Astrocyte (in vitro differentiated cells and primary cell): ENCODE data around the gene IL6ST. TPM values are rescaled to one million over a fixed set of nuclear protein-coding genes. Genes with fewer than 3 reads are reported as not detected.

Experiments used
- DNase-seq: peaks from one replicate; pipeline ENCODE4 v3.0.0-alpha.2; 2010; ENCODE audit warnings: low read depth
- FAIRE-seq: peaks from 2 replicates; lab custom pipeline; 2011; peaks lifted over from hg19 to GRCh38; lab: Jason Lieb, UNC
- H2AFZ ChIP-seq: 2 replicates; pipeline ENCODE4 v1.6.0; 2012; ENCODE audit warnings: low read depth, low read length, inconsistent platforms
- H3K27ac ChIP-seq: 2 replicates; pipeline ENCODE4 v1.5.1; 2011; ENCODE audit warnings: low read depth, low read length, inconsistent platforms
- H3K27me3 ChIP-seq: 2 replicates; pipeline ENCODE4 v1.6.0; 2011; ENCODE audit warnings: low read length, inconsistent platforms; ENCODE audit not compliant: insufficient read depth
- H3K36me3 ChIP-seq: 2 replicates; pipeline ENCODE4 v1.5.1; 2011; ENCODE audit warnings: low read length, inconsistent platforms; ENCODE audit not compliant: insufficient read depth
- H3K4me1 ChIP-seq: 2 replicates; pipeline ENCODE4 v1.5.1; 2011; ENCODE audit warnings: low read length, inconsistent platforms; ENCODE audit not compliant: insufficient read depth
- H3K4me2 ChIP-seq: 2 replicates; pipeline ENCODE4 v1.6.0; 2012; ENCODE audit warnings: low read length, inconsistent platforms
- H3K4me3 ChIP-seq: 2 replicates; pipeline ENCODE4 v1.5.1; 2011; ENCODE audit warnings: low read depth, mild to moderate bottlenecking, low read length, inconsistent platforms; ENCODE audit not compliant: insufficient read depth
- H3K79me2 ChIP-seq: 2 replicates; pipeline ENCODE4 v1.6.0; 2012; ENCODE audit warnings: mild to moderate bottlenecking, low read length, inconsistent platforms; ENCODE audit not compliant: insufficient read depth
- H3K9ac ChIP-seq: 2 replicates; pipeline ENCODE4 v1.6.0; 2012; ENCODE audit warnings: mild to moderate bottlenecking, low read length, inconsistent platforms
- H3K9me3 ChIP-seq: 2 replicates; pipeline ENCODE4 v1.5.1; 2012; ENCODE audit warnings: low read depth, mild to moderate bottlenecking, low read length, inconsistent platforms; ENCODE audit not compliant: insufficient read depth
- H4K20me1 ChIP-seq: 2 replicates; pipeline ENCODE4 v1.6.0; 2012; ENCODE audit warnings: low read length, inconsistent platforms; ENCODE audit not compliant: insufficient read depth
- H3K27ac Mint-ChIP-seq: one replicate; pipeline ENCODE4 v1.8.0; 2021; ENCODE audit warnings: mild to moderate bottlenecking, mixed read lengths; ENCODE audit not compliant: unreplicated experiment
- H3K27me3 Mint-ChIP-seq: one replicate; pipeline ENCODE4 v1.8.0; 2021; ENCODE audit warnings: low read depth, mixed read lengths; ENCODE audit not compliant: unreplicated experiment
- H3K36me3 Mint-ChIP-seq: one replicate; pipeline ENCODE4 v1.8.0; 2021; ENCODE audit warnings: low read depth, mixed read lengths; ENCODE audit not compliant: unreplicated experiment
- H3K4me1 Mint-ChIP-seq: one replicate; pipeline ENCODE4 v1.8.0; 2021; ENCODE audit warnings: low read depth, mixed read lengths; ENCODE audit not compliant: unreplicated experiment
- H3K4me3 Mint-ChIP-seq: one replicate; pipeline ENCODE4 v1.8.0; 2021; ENCODE audit warnings: mild to moderate bottlenecking, moderate library complexity, mixed read lengths; ENCODE audit not compliant: unreplicated experiment
- H3K9me3 Mint-ChIP-seq: one replicate; pipeline ENCODE4 v1.8.0; 2021; ENCODE audit warnings: mild to moderate bottlenecking, mixed read lengths; ENCODE audit not compliant: unreplicated experiment
- EZH2 ChIP-seq: IDR thresholded peaks from 2 replicates; pipeline ENCODE4 v1.6.1; 2012; ENCODE audit warnings: mild to moderate bottlenecking, low read length, inconsistent platforms; ENCODE audit not compliant: insufficient read depth
- total RNA-seq: library from RNA; stranded (reverse); gene quantifications from 2 replicates; pipeline ENCODE4 v1.2.1, GENCODE V29; 2021
- TF ChIP-seq, protein P1 (sequence below): IDR thresholded peaks from 2 replicates; pipeline ENCODE4 v1.5.1; 2011; ENCODE audit warnings: low read depth, mild to moderate bottlenecking, inconsistent platforms, low read length, moderate library complexity; ENCODE audit not compliant: insufficient read depth

IL6ST gene
- total RNA-seq, 1 donor from 2014 or later: 158 TPM

GRCh38 chr5:55917402-55918086 lies 77.2 kb downstream of the IL6ST start:
- TF ChIP-seq, protein P1, sequence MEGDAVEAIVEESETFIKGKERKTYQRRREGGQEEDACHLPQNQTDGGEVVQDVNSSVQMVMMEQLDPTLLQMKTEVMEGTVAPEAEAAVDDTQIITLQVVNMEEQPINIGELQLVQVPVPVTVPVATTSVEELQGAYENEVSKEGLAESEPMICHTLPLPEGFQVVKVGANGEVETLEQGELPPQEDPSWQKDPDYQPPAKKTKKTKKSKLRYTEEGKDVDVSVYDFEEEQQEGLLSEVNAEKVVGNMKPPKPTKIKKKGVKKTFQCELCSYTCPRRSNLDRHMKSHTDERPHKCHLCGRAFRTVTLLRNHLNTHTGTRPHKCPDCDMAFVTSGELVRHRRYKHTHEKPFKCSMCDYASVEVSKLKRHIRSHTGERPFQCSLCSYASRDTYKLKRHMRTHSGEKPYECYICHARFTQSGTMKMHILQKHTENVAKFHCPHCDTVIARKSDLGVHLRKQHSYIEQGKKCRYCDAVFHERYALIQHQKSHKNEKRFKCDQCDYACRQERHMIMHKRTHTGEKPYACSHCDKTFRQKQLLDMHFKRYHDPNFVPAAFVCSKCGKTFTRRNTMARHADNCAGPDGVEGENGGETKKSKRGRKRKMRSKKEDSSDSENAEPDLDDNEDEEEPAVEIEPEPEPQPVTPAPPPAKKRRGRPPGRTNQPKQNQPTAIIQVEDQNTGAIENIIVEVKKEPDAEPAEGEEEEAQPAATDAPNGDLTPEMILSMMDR: no peak
- TF ChIP-seq EZH2: no peak
- H3K27ac Mint-ChIP-seq: no peak overlapping the region
- Histone ChIP-seq H2AFZ (no peak overlapping the region), H3K9me3 (no peaks in the 10 kb centered on the region), H3K36me3 (no peaks in the 10 kb centered on the region), H3K9ac (no peak overlapping the region), H3K27me3 (no peaks in the 10 kb centered on the region), H3K4me3 (no peak overlapping the region), H3K4me1 (no peaks in the 10 kb centered on the region), H3K27ac (no peak overlapping the region), H3K79me2 (no peaks in the 10 kb centered on the region), H4K20me1 (no peaks in the 10 kb centered on the region), H3K4me2 (no peak overlapping the region)
- no peak for FAIRE-seq
- peaks cover 3% of the 10 kb centered on the region for H3K27me3 Mint-ChIP-seq
- DNase-seq: no peak
- H3K4me3 Mint-ChIP-seq: no peak overlapping the region
- H3K36me3 Mint-ChIP-seq: peaks cover 2% of the 10 kb centered on the region
- H3K9me3 Mint-ChIP-seq: no peaks in the 10 kb centered on the region
- peaks cover 14% of the 10 kb centered on the region for H3K4me1 Mint-ChIP-seq

DNA sequence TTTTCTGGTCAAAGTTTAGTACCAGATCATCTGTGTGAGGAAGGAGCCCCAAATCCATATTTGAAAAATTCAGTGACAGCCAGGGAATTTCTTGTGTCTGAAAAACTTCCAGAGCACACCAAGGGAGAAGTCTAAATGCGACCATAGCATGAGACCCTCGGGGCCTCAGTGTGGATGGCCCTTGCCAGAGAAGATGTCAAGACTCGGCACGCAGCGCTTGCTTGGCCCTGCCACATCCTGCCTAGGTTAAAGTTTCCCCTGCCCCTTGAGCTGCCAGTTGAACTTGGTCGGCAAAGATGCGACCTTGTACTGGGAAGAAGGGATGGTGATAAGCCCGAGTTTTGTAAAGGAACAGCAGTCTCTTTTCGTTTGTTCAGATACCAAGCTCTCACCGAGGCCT lies 77.8 kb downstream of the IL6ST start:
- Histone ChIP-seq H3K36me3 (no peaks in the 10 kb centered on the region), H2AFZ (no peak overlapping the region)

GRCh38 chr5:55915783-55916182 lies 79.0 kb downstream of the IL6ST start:
- peaks cover 11% of the 10 kb centered on the region for H3K4me1 Mint-ChIP-seq
- H3K27me3 Mint-ChIP-seq: peaks cover 3% of the 10 kb centered on the region

More for the DNA sequence above, 77.8 kb downstream of the IL6ST start:
- H3K27me3 ChIP-seq: no peaks in the 10 kb centered on the region
- H3K4me1 Mint-ChIP-seq: peaks cover 11% of the 10 kb centered on the region
- peaks cover 3% of the 10 kb centered on the region for H3K27me3 Mint-ChIP-seq
- H3K27ac ChIP-seq: no peak overlapping the region
- H3K9me3 ChIP-seq: no peaks in the 10 kb centered on the region
- no peaks in the 10 kb centered on the region for H3K79me2 ChIP-seq
- no peak for FAIRE-seq
- H3K9ac ChIP-seq: no peak overlapping the region
- H3K4me1 ChIP-seq: no peaks in the 10 kb centered on the region
- no peak overlapping the region for H3K4me3 ChIP-seq
- no peaks in the 10 kb centered on the region for H3K9me3 Mint-ChIP-seq
- peaks cover 2% of the 10 kb centered on the region for H3K36me3 Mint-ChIP-seq
- no peak overlapping the region for H3K4me3 Mint-ChIP-seq
- H3K4me2 ChIP-seq: no peak overlapping the region
- no peaks in the 10 kb centered on the region for H4K20me1 ChIP-seq
- H3K27ac Mint-ChIP-seq: no peak overlapping the region
- TF ChIP-seq EZH2: no peak
- TF ChIP-seq, protein P1: no peak
- DNase-seq: no peak

More at GRCh38 chr5:55915783-55916182, 79.0 kb downstream of the IL6ST start:
- Histone ChIP-seq H3K4me3 (no peak overlapping the region), H3K27ac (no peak overlapping the region), H4K20me1 (no peaks in the 10 kb centered on the region), H3K79me2 (no peaks in the 10 kb centered on the region), H3K4me2 (no peak overlapping the region), H2AFZ (no peak overlapping the region), H3K27me3 (no peaks in the 10 kb centered on the region), H3K9ac (no peak overlapping the region), H3K4me1 (no peaks in the 10 kb centered on the region), H3K9me3 (no peaks in the 10 kb centered on the region), H3K36me3 (no peaks in the 10 kb centered on the region)
- FAIRE-seq (no peak), DNase-seq (no peak)
- no peaks in the 10 kb centered on the region for H3K9me3 Mint-ChIP-seq
- H3K36me3 Mint-ChIP-seq: peaks cover 2% of the 10 kb centered on the region
- no peak overlapping the region for H3K4me3 Mint-ChIP-seq
- TF ChIP-seq, protein P1: no peak
- no peak for TF ChIP-seq EZH2
- no peak overlapping the region for H3K27ac Mint-ChIP-seq
